ENCODE results near the gene ZNF407. TPM values are rescaled to one million over a fixed set of nuclear protein-coding genes. Genes with fewer than 3 reads are reported as not detected.
A peak's percentile ranks its signal among the peaks of the same experiment; 100 is the strongest.

ZNF407 gene
- total RNA-seq, 1 donor from 2014 or later = 8.7 TPM

DNA sequence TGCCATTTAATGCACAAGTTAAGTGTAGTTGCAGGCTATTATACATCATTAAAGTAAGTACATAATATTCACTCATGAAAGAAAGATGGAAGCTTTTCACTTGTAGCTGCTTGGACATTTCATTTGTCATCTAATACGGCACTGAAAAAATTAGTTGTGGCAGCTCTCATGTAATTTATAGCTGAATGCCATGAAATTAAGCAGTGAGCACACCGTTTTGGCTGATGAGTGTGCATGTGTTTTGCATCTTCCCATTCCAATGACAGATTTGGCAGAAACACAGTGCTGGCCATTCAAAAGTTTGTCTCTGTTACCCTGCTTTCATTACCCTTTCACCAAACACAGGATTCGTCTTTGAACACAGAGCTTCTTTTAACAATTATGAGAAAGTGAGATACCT lies 437.3 kb downstream of the ZNF407 start:
- Histone ChIP-seq H3K27me3 (no peaks in the 10 kb centered on the region), H3K4me1 (no peaks in the 10 kb centered on the region), H3K9me3 (no peaks in the 10 kb centered on the region), H3K36me3 (no peaks in the 10 kb centered on the region), H3K27ac (no peak overlapping the region), H3K4me3 (no peak overlapping the region)
- intact Hi-C loops (cut with DNase I) = no loop called here
- DNase-seq (ENCODE audit: low spot score in 2 of 2) = no peak
- no peak for TF ChIP-seq CTCF (IDR thresholded peaks at IDR 0.05)

DNA sequence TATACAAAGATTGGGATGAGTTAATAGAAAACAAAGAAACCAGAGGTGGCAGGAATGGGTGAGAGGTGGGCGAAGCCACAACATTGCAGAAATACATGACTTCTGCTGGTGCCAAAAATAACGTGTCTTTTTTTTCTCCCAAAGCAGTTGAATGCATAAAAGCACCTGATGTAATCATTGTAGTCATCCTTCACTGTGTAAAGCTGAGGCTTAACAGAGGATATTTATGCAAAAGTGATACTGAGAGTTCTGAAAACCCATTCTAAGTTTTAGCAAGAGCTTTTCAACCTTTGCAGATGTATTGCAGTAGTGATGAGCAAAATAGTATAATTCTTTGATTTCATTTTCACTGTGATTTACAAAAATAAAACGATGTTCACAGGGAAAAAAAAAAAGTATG lies 438.3 kb downstream of the ZNF407 start:
- H3K36me3 ChIP-seq = no peaks in the 10 kb centered on the region
- TF ChIP-seq CTCF (IDR thresholded peaks at IDR 0.05) = no peak
- intact Hi-C loops (cut with DNase I) = no loop called here
- no peak overlapping the region for H3K27ac ChIP-seq
- H3K4me3 ChIP-seq = no peak overlapping the region
- no peaks in the 10 kb centered on the region for H3K27me3 ChIP-seq
- H3K4me1 ChIP-seq = no peaks in the 10 kb centered on the region
- no peak for DNase-seq (ENCODE audit: low spot score in 2 of 2)
- H3K9me3 ChIP-seq = no peaks in the 10 kb centered on the region

DNA sequence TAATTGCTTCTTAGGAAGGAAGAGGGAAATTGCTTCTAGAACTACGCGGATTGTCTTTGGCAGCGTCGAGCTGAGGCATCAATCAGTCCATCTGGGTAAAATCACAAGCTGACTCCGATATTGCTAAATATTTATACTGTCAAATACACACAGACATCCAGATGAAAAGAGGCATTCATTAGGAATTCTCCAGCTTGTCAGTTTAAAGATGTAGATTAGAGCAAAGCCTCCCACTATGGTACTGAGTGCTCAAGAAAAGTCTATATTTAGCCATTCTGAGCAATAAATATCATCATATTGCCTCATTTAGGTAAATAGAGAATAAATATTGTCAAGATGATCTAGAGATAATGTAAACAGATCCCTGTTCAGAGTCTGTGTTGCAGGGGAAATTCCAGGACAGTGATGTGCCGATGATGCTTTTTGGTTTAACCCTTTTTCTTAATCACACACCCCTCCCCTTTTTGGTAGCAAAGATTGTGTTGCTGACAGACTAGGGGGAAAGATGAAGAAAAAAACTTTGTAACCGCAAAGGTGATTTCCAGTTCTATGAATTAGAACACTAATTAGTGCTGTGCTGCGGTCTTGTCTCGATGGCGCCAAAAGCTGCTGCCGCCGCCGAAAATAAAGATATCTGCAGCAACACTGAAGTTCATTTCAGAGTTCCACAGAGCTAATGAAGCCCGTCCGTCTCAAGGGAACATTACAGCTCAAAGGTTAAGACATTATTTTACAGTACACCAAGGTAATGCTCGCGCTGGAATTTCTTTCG lies 439.4 kb downstream of the ZNF407 start:
- H3K36me3 ChIP-seq = no peaks in the 10 kb centered on the region
- DNase-seq (ENCODE audit: low spot score in 2 of 2) = no peak
- no peaks in the 10 kb centered on the region for H3K27me3 ChIP-seq
- H3K4me3 ChIP-seq = no peak overlapping the region
- no peaks in the 10 kb centered on the region for H3K4me1 ChIP-seq
- no peak overlapping the region for H3K27ac ChIP-seq
- no peak for TF ChIP-seq CTCF (IDR thresholded peaks at IDR 0.05)
- intact Hi-C loops (cut with DNase I) = no loop called here
- no peaks in the 10 kb centered on the region for H3K9me3 ChIP-seq

DNA sequence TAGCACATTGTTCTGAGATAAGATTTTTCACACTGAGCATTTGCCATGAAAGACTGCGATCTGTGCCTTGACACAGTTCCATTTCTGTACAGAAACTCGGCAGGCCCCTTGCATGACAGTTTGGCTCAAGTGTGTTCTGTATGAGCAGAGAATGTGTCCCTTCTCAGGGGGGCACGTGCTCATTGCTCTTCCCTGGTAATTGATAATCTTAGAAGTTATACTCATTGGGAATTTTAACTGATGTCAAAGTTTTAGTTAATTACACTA lies 440.0 kb downstream of the ZNF407 start:
- Histone ChIP-seq H3K36me3 (no peaks in the 10 kb centered on the region), H3K4me1 (no peaks in the 10 kb centered on the region)

GRCh38 chr18:75041586-75041985 lies 443.9 kb downstream of the ZNF407 start:
- H3K36me3 ChIP-seq = no peaks in the 10 kb centered on the region
- H3K27me3 ChIP-seq = no peaks in the 10 kb centered on the region
- no peak overlapping the region for H3K4me3 ChIP-seq
- H3K27ac ChIP-seq = no peak overlapping the region
- no peaks in the 10 kb centered on the region for H3K9me3 ChIP-seq
- intact Hi-C loops (cut with DNase I) = no loop called here
- peak in 1 of 3 experiments; percentile 23 for TF ChIP-seq CTCF (IDR thresholded peaks at IDR 0.05)
- H3K4me1 ChIP-seq = no peaks in the 10 kb centered on the region
- no peak for DNase-seq (ENCODE audit: low spot score in 2 of 2)

More for the DNA sequence above, 440.0 kb downstream of the ZNF407 start:
- H3K9me3 ChIP-seq = no peaks in the 10 kb centered on the region
- no peak overlapping the region for H3K27ac ChIP-seq
- TF ChIP-seq CTCF (IDR thresholded peaks at IDR 0.05) = no peak
- intact Hi-C loops (cut with DNase I) = no loop called here
- DNase-seq (ENCODE audit: low spot score in 2 of 2) = no peak
- H3K4me3 ChIP-seq = no peak overlapping the region
- no peaks in the 10 kb centered on the region for H3K27me3 ChIP-seq

DNA sequence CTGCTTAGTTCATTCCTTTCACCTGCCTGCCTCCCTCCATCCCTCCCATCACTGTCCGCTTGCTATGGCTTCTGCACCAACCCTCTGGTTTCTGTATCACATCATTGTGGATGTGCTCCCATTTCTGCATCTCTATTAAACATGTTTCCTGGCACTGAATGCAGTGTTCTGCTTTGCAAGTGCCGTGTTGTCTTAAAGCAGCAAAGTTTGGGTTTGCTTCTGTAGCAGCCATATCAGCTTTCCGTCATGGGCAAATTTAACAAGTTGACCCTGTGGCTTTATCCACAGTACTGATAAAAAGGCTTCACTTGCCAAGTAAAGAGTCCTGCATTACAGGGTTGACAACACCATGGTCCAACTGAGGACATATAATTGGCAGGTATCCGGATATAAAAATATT lies 445.8 kb downstream of the ZNF407 start:
- no peak overlapping the region for H3K4me3 ChIP-seq
- TF ChIP-seq CTCF (IDR thresholded peaks at IDR 0.05) = no peak
- no peak overlapping the region for H3K27ac ChIP-seq
- no peak for DNase-seq (ENCODE audit: low spot score in 2 of 2)
- H3K9me3 ChIP-seq = no peaks in the 10 kb centered on the region
- no peaks in the 10 kb centered on the region for H3K27me3 ChIP-seq
- no peaks in the 10 kb centered on the region for H3K4me1 ChIP-seq
- H3K36me3 ChIP-seq = no peaks in the 10 kb centered on the region
- intact Hi-C loops (cut with DNase I) = no loop called here

Data from ascending aorta (tissue), 2 donors.